HepG2 (cell line): ENCODE data around the gene SPRN. TPM values are rescaled to one million over a fixed set of nuclear protein-coding genes. Genes with fewer than 3 reads are reported as not detected.

Experiments
- ATM ChIP-seq: fragments of 450-650 bp; IDR thresholded peaks from 2 replicates; pipeline ENCODE4 v1.7.1; 2017; ENCODE audit warnings: mild to moderate bottlenecking, borderline replicate concordance
- FOXM1 ChIP-seq: sonication (generic); formaldehyde crosslinking; IDR thresholded peaks from 2 replicates; pipeline ENCODE4 v1.5.0; 2020; ENCODE audit warnings: missing genetic modification reagents
- HNRNPK ChIP-seq: fragments of 200-400 bp; formaldehyde crosslinking; IDR thresholded peaks from 2 replicates; pipeline ENCODE4 v1.6.1; 2018; ENCODE audit warnings: low read length, low read depth, moderate library complexity, mild to moderate bottlenecking; ENCODE audit not compliant: poor library complexity, severe bottlenecking
- KDM3A ChIP-seq: IDR thresholded peaks from 2 replicates; pipeline ENCODE4 v1.6.1; 2018; ENCODE audit warnings: low read depth, missing compliant biosample characterization
- NBN ChIP-seq: fragments of 450-650 bp; conservative IDR thresholded peaks from 2 replicates; pipeline ENCODE4 v1.6.1; 2017
- RFX5 ChIP-seq: IDR thresholded peaks from 2 replicates; pipeline ENCODE4 v1.6.1; 2011; ENCODE audit warnings: low read depth, low read length, improper control_type of control experiment
- TCF12 ChIP-seq, 2 experiments: fragments of 450-650 bp in 1 of 2; sonication (generic) in 1 of 2; formaldehyde crosslinking in 1 of 2; IDR thresholded peaks; 2 replicates each; pipeline versions ENCODE4 v1.6.1 to v1.8.0; 2017 to 2022; ENCODE audit warnings: antibody characterized with exemption in 1 of 2, mild to moderate bottlenecking in 1 of 2, missing genetic modification reagents in 1 of 2, moderate library complexity in 1 of 2
- ZFP36 ChIP-seq: fragments of 150-350 bp; IDR thresholded peaks from 2 replicates; pipeline ENCODE4 v1.6.1; 2018; ENCODE audit warnings: borderline replicate concordance, low read length, low read depth; ENCODE audit not compliant: partially characterized antibody
- ZFP82 ChIP-seq: sonication (generic); formaldehyde crosslinking; IDR thresholded peaks from 2 replicates; pipeline ENCODE4 v1.5.1; 2020; ENCODE audit warnings: mild to moderate bottlenecking, missing genetic modification reagents, borderline replicate concordance
- ZNF335 ChIP-seq: sonication (generic); formaldehyde crosslinking; IDR thresholded peaks from 2 replicates; pipeline ENCODE4 v1.4.0; 2020; ENCODE audit warnings: missing genetic modification reagents
- ZNF550 ChIP-seq: sonication (generic); formaldehyde crosslinking; IDR thresholded peaks from 2 replicates; pipeline ENCODE4 v1.4.0; 2020; ENCODE audit warnings: mild to moderate bottlenecking, missing genetic modification reagents, borderline replicate concordance
- ZNF614 ChIP-seq: IDR thresholded peaks from 2 replicates; pipeline ENCODE4 v1.6.1; 2018; ENCODE audit warnings: missing biosample characterization, missing genetic modification reagents, inconsistent platforms, borderline replicate concordance
- polyA plus RNA-seq, 8 experiments: library from polyadenylated mRNA; depleted of rRNA in 3 of 8; stranded (reverse) in 7 of 8; unstranded in 1 of 8; fragments of >200 nt; fragmentation: Illumina TruSeq in 4 of 8; extraction: Trizol in 4 of 8; gene quantifications; 2 replicates each; pipeline versions ENCODE4 v1.2.1 to v1.2.3, GENCODE V29; 2011 to 2016; ENCODE audit warnings: low read depth in 4 of 8, missing spikeins in 1 of 8, mixed read lengths in 1 of 8; ENCODE audit not compliant: insufficient read depth in 1 of 8
- total RNA-seq, 5 experiments: library from RNA; depleted of rRNA; stranded (reverse); fragments of >200 nt; fragmentation: Illumina TruSeq; extraction: Trizol; gene quantifications; 2 replicates each; pipeline ENCODE4 v1.2.3, GENCODE V29; 2016; ENCODE audit warnings: low read depth in 1 of 5
- TF ChIP-seq, protein P1 (sequence below): sonication (generic); formaldehyde crosslinking; IDR thresholded peaks from 2 replicates; pipeline ENCODE4 v1.9.0; 2021; ENCODE audit warnings: missing genetic modification reagents, borderline replicate concordance
- TF ChIP-seq, protein P2 (sequence below): IDR thresholded peaks from 2 replicates; pipeline ENCODE4 v1.4.0; 2020; ENCODE audit warnings: mild to moderate bottlenecking, missing genetic modification reagents
- TF ChIP-seq, protein P3 (sequence below): sonication (generic); formaldehyde crosslinking; IDR thresholded peaks from 2 replicates; pipeline ENCODE4 v1.4.0; 2020; ENCODE audit warnings: missing genetic modification reagents
- TF ChIP-seq, protein P4 (sequence below): sonication (generic); formaldehyde crosslinking; IDR thresholded peaks from 2 replicates; pipeline ENCODE4 v1.9.0; 2021; ENCODE audit warnings: missing genetic modification reagents, borderline replicate concordance
- TF ChIP-seq, protein P5 (sequence below): sonication (generic); formaldehyde crosslinking; conservative IDR thresholded peaks from 2 replicates; pipeline ENCODE4 v1.4.0; 2020; ENCODE audit warnings: missing genetic modification reagents

SPRN gene
- total and polyA plus RNA-seq, 2 of the 13 experiments (the other 11 are each of a cell fraction or from before 2014, with no cell fraction given) = not detected

DNA sequence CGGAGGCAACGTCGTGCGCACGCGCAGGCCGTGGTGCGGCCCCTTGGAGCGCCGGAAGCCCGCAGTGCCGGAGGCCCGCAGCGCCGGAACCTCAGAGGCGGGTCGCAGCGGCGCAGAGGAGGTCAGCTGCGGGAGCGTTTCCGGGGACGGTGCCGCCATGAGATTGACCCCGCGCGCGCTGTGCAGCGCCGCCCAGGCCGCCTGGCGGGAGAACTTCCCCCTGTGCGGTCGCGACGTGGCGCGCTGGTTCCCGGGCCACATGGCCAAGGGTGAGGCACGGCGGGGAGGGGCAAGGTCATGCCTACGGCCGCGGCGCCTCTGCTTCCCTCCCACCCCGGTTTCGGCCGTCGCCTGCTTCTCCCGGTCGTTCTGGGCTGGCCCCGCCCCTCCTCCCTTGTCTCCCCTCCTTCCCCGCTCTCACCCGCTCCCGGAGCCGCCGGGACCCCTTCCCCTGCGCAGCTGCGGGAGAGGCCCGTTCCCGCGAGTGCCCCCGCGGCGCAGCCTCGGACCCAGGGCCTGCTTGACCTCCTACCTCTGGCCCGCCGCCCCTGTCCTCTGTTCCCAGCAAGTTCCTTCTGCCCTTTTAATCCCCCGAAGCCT is 30.3 kb downstream of the SPRN start, which contains the start of gene MTG1 (continued):
- TF ChIP-seq TCF12 (IDR thresholded peaks at IDR 0.05) (no peak), TCF12 (CRISPR knock-in tag; IDR thresholded peaks at IDR 0.05) (0 out of 2 replicates have a peak, but pooled peaks have one; percentile 82), ZNF335 (CRISPR knock-in tag) (peak; percentile 85), ATM (no peak), HNRNPK (peak; percentile 94), ZNF550 (CRISPR knock-in tag) (peak; percentile 89; the same call in 1 of the 2 replicates), ZNF614 (peak; percentile 92), FOXM1 (CRISPR knock-in tag) (peak; percentile 77; the same call in 1 of the 2 replicates), ZFP82 (peak; percentile 97; the same call in 1 of the 2 replicates), KDM3A (peak; percentile 78), NBN (no peak), RFX5 (no peak), ZFP36 (no peak)
- TF ChIP-seq, protein P1, sequence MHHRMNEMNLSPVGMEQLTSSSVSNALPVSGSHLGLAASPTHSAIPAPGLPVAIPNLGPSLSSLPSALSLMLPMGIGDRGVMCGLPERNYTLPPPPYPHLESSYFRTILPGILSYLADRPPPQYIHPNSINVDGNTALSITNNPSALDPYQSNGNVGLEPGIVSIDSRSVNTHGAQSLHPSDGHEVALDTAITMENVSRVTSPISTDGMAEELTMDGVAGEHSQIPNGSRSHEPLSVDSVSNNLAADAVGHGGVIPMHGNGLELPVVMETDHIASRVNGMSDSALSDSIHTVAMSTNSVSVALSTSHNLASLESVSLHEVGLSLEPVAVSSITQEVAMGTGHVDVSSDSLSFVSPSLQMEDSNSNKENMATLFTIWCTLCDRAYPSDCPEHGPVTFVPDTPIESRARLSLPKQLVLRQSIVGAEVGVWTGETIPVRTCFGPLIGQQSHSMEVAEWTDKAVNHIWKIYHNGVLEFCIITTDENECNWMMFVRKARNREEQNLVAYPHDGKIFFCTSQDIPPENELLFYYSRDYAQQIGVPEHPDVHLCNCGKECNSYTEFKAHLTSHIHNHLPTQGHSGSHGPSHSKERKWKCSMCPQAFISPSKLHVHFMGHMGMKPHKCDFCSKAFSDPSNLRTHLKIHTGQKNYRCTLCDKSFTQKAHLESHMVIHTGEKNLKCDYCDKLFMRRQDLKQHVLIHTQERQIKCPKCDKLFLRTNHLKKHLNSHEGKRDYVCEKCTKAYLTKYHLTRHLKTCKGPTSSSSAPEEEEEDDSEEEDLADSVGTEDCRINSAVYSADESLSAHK = no peak
- TF ChIP-seq, protein P2, sequence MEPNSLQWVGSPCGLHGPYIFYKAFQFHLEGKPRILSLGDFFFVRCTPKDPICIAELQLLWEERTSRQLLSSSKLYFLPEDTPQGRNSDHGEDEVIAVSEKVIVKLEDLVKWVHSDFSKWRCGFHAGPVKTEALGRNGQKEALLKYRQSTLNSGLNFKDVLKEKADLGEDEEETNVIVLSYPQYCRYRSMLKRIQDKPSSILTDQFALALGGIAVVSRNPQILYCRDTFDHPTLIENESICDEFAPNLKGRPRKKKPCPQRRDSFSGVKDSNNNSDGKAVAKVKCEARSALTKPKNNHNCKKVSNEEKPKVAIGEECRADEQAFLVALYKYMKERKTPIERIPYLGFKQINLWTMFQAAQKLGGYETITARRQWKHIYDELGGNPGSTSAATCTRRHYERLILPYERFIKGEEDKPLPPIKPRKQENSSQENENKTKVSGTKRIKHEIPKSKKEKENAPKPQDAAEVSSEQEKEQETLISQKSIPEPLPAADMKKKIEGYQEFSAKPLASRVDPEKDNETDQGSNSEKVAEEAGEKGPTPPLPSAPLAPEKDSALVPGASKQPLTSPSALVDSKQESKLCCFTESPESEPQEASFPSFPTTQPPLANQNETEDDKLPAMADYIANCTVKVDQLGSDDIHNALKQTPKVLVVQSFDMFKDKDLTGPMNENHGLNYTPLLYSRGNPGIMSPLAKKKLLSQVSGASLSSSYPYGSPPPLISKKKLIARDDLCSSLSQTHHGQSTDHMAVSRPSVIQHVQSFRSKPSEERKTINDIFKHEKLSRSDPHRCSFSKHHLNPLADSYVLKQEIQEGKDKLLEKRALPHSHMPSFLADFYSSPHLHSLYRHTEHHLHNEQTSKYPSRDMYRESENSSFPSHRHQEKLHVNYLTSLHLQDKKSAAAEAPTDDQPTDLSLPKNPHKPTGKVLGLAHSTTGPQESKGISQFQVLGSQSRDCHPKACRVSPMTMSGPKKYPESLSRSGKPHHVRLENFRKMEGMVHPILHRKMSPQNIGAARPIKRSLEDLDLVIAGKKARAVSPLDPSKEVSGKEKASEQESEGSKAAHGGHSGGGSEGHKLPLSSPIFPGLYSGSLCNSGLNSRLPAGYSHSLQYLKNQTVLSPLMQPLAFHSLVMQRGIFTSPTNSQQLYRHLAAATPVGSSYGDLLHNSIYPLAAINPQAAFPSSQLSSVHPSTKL = peak; percentile 58
- TF ChIP-seq, protein P3, sequence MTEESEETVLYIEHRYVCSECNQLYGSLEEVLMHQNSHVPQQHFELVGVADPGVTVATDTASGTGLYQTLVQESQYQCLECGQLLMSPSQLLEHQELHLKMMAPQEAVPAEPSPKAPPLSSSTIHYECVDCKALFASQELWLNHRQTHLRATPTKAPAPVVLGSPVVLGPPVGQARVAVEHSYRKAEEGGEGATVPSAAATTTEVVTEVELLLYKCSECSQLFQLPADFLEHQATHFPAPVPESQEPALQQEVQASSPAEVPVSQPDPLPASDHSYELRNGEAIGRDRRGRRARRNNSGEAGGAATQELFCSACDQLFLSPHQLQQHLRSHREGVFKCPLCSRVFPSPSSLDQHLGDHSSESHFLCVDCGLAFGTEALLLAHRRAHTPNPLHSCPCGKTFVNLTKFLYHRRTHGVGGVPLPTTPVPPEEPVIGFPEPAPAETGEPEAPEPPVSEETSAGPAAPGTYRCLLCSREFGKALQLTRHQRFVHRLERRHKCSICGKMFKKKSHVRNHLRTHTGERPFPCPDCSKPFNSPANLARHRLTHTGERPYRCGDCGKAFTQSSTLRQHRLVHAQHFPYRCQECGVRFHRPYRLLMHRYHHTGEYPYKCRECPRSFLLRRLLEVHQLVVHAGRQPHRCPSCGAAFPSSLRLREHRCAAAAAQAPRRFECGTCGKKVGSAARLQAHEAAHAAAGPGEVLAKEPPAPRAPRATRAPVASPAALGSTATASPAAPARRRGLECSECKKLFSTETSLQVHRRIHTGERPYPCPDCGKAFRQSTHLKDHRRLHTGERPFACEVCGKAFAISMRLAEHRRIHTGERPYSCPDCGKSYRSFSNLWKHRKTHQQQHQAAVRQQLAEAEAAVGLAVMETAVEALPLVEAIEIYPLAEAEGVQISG (CRISPR knock-in tag) = peak; percentile 94
- TF ChIP-seq, protein P4, sequence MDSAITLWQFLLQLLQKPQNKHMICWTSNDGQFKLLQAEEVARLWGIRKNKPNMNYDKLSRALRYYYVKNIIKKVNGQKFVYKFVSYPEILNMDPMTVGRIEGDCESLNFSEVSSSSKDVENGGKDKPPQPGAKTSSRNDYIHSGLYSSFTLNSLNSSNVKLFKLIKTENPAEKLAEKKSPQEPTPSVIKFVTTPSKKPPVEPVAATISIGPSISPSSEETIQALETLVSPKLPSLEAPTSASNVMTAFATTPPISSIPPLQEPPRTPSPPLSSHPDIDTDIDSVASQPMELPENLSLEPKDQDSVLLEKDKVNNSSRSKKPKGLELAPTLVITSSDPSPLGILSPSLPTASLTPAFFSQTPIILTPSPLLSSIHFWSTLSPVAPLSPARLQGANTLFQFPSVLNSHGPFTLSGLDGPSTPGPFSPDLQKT (CRISPR knock-in tag) = peak; percentile 43; the same call in 1 of the 2 replicates
- TF ChIP-seq, protein P5, sequence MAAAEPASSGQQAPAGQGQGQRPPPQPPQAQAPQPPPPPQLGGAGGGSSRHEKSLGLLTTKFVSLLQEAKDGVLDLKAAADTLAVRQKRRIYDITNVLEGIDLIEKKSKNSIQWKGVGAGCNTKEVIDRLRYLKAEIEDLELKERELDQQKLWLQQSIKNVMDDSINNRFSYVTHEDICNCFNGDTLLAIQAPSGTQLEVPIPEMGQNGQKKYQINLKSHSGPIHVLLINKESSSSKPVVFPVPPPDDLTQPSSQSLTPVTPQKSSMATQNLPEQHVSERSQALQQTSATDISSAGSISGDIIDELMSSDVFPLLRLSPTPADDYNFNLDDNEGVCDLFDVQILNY (CRISPR knock-in tag) = peak; percentile 83
